ENCODE measurements around the gene NUAK1. TPM values are rescaled to one million over a fixed set of nuclear protein-coding genes. Genes with fewer than 3 reads are reported as not detected.
"Not testable (repeated sequence)": the region's sequence is repeated elsewhere in the genome, so short reads cannot be mapped to it uniquely, and the experiment has no call there.

NUAK1 gene
- polyA plus RNA-seq, 1 donor, result 9.7 TPM

GRCh38 chr12:106145539-106146447 is 7.0 kb upstream of the NUAK1 start:
- DNase-seq, result no peak

GRCh38 chr12:106144847-106145246 is 6.1 kb upstream of the NUAK1 start:
- DNase-seq, result no peak

GRCh38 chr12:106142591-106143261 is 4.0 kb upstream of the NUAK1 start:
- DNase-seq, result no peak

- not testable (repeated sequence) for DNase-seq
Measured at GRCh38 chr12:106141920-106142319, 3.2 kb upstream of the NUAK1 start.

GRCh38 chr12:106141452-106141851 is 2.7 kb upstream of the NUAK1 start:
- no peak for DNase-seq

GRCh38 chr12:106141003-106141402 is 2.2 kb upstream of the NUAK1 start:
- no peak for DNase-seq

- no peak for DNase-seq
Measured at GRCh38 chr12:106140223-106140986, 1.7 kb upstream of the NUAK1 start.

- DNase-seq, result peak; percentile 69
Measured at GRCh38 chr12:106139422-106140171, 843 bp upstream of the NUAK1 start.

- DNase-seq, result no peak
Measured at GRCh38 chr12:106138357-106138632, 459 bp downstream of the NUAK1 start.

GRCh38 chr12:106137530-106138356 is 1.0 kb downstream of the NUAK1 start:
- no peak for DNase-seq

- peak; percentile 88 for DNase-seq
Measured at GRCh38 chr12:106136263-106136662, 2.5 kb downstream of the NUAK1 start.

- DNase-seq, result no peak
Measured at GRCh38 chr12:106135781-106136180, 3.0 kb downstream of the NUAK1 start.

- no peak for DNase-seq
Measured at GRCh38 chr12:106135075-106135474, 3.7 kb downstream of the NUAK1 start.

- DNase-seq, result no peak
Measured at GRCh38 chr12:106134294-106134949, 4.3 kb downstream of the NUAK1 start.

GRCh38 chr12:106133136-106134087 is 5.3 kb downstream of the NUAK1 start:
- no peak for DNase-seq

GRCh38 chr12:106132175-106133135 is 6.3 kb downstream of the NUAK1 start:
- no peak for DNase-seq

GRCh38 chr12:106131676-106132075 is 7.1 kb downstream of the NUAK1 start:
- peak; percentile 52 for DNase-seq

- no peak for DNase-seq
Measured at GRCh38 chr12:106130474-106131113, 8.2 kb downstream of the NUAK1 start.
